Measurements from ENCODE around the gene CDSN. TPM values are rescaled to one million over a fixed set of nuclear protein-coding genes. Genes with fewer than 3 reads are reported as not detected.

Gene CDSN
- total RNA-seq, 1 experiment from 2014 or later = 0.16 TPM

DNA sequence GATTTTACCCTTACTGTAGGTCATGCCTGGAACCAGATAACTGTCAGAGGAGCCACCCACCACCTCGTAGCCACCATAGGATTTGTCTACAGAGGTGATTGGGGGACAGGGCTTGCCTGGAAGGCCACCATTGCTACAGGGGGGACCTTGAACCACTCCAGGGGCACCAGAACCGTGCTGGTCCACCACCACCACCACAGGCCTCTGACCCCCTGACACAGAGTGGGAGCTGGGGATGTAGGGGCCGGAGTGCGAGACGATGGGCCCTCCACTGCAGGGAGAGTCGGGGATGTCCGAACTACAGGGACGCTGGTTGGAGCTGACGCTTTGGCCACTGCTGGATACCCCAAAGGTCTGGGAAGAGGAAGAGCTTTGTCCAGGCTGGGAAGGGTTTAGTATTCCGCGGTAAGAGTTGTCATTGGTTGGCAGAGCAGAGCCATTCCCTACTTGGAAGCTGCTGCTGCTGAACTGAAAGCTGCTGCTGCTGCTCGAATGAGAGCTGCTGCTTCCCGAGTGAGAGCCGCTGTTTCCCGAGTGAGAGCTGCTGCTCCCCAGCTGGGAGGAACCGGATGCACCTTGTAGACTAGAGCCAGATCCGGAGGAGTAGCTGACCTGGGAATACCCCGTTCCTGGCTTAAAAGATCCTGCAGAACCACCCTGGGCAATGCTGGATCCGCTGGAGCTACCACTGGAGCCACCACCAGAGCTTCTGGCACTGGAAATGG lies 3.4 kb downstream of the CDSN start:
- no peak for DNase-seq (ENCODE audit: unreplicated experiment)
- ChIA-PET CTCF (interaction anchor here (0.6 to 6.8 kb wide), 11 partner anchors 8 to 309 kb away, joined by 3 to 55 read pairs (median 7); no protein-coding TSS in a partner anchor), POLR2A (interaction anchor here (3.4 to 4.3 kb wide), 2 partner anchors 9 to 30 kb away, joined by 13 to 60 read pairs; no protein-coding TSS in a partner anchor)
- H3K36me3 Mint-ChIP-seq (ENCODE audit: insufficient read depth, unreplicated experiment) = peaks cover 6% of the 10 kb centered on the region
- peaks cover 21% of the 10 kb centered on the region for H3K4me1 Mint-ChIP-seq (ENCODE audit: insufficient read depth, unreplicated experiment)
- BruUV-seq (replicated peaks) = no TSS peak
- H3K27me3 Mint-ChIP-seq (ENCODE audit: insufficient read depth, unreplicated experiment) = no peaks in the 10 kb centered on the region
- intact Hi-C loops (cut with micrococcal nuclease) = no loop called here
- H3K4me3 Mint-ChIP-seq (ENCODE audit: unreplicated experiment) = no peak overlapping the region
- no peaks in the 10 kb centered on the region for H3K9me3 Mint-ChIP-seq (ENCODE audit: unreplicated experiment)
- TF ChIP-seq CTCF (IDR thresholded peaks at IDR 0.05; ENCODE audit: unreplicated experiment) = no peak
- H3K27ac Mint-ChIP-seq (ENCODE audit: low read depth, unreplicated experiment) = peak overlapping the region; percentile 98

DNA sequence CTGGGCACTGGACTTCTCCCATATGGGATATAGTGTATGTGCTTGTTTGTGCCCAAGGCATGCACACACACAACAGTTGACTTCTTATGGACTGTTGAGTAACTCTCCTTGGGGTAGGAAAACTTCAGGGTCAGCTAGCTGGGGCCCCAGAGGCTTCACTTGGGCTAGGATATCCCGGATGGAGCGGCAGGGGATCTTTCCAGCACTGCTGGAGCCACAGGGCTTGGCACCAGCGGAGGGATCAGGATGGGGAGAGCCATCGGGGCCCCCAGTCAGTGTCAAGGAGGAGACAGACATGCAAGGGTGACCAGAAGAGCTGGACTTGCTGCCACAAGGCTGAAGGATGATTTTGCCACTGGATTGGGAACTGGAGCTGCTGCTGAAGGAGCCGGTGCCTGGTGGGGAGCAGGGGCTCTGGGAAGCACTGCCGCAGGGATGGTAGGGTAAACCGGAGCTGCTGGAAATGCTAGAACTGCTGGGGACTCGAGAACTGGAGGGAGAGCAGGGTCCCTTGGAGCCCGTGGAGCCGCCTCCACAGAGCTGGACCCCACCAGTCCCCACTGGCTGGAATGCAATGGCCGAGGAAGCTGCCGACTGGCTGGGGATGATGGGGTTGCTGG lies 4.2 kb downstream of the CDSN start:
- TF ChIP-seq CTCF (IDR thresholded peaks at IDR 0.05; ENCODE audit: unreplicated experiment) = no peak
- POLR2A ChIA-PET = interaction anchor here (0.7 to 4.3 kb wide), 16 partner anchors 9 to 294 kb away, joined by 3 to 60 read pairs (median 4); partner anchors contain the start of genes DDR1, GTF2H4 and VARS2
- peak overlapping the region; percentile 79 for H3K4me3 Mint-ChIP-seq (ENCODE audit: unreplicated experiment)
- no TSS peak for BruUV-seq (replicated peaks)
- H3K36me3 Mint-ChIP-seq (ENCODE audit: insufficient read depth, unreplicated experiment) = peaks cover 6% of the 10 kb centered on the region
- intact Hi-C loops (cut with micrococcal nuclease) = loop anchor here (1.0 to 2.0 kb wide), 3 partner anchors 9 to 46 kb away; no protein-coding TSS in a partner anchor
- no peaks in the 10 kb centered on the region for H3K9me3 Mint-ChIP-seq (ENCODE audit: unreplicated experiment)
- peaks cover 21% of the 10 kb centered on the region for H3K4me1 Mint-ChIP-seq (ENCODE audit: insufficient read depth, unreplicated experiment)
- DNase-seq (ENCODE audit: unreplicated experiment) = no peak
- H3K27ac Mint-ChIP-seq (ENCODE audit: low read depth, unreplicated experiment) = peak overlapping the region; percentile 98
- CTCF ChIA-PET = interaction anchor here (0.6 to 6.8 kb wide), 13 partner anchors 9 to 233 kb away, joined by 3 to 55 read pairs (median 7); partner anchors contain the start of gene VARS2
- H3K27me3 Mint-ChIP-seq (ENCODE audit: insufficient read depth, unreplicated experiment) = no peaks in the 10 kb centered on the region

DNA sequence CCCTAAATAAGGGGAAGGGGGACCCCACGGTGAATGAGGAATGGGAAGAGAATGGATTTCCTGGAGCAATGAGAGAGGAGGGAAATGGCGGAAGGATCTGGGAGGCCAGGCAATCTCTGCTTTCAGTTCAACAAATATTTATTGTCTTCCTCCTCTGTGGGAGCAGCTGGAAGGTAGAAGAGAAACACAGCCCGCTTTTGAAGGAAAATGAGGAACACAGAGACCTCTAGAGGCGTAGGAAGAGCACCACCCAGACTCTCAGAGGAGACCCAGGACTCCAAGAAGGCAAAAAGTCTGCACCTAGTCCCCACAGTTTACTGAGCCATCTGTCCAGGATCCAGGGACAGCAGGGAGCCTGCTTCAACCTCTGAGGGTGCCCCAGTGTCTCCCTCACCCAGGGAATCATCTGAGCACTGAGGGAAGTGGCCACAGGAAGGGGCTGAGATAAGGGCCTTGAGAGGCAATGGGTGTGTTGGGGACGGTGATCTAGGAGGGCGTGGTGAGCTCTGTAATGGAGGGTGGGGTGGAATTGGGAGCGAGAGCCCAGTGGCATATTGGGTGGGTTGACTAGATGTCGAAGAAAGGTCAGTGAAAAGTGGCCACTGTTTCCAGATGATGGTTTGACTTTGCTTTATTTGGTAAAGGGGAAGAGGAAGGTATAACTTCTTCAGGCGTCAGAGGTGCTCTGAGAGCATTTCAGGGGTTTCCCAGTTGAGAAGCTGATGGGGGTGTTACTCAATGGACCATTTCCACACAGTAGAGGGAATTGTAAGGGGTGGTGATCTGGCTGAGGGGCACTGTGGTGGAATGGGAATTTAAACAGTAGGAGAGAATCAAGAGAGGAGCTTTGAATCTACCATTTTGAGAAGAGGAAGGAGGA lies 5.0 kb downstream of the CDSN start:
- Mint-ChIP-seq H3K27ac (ENCODE audit: low read depth, unreplicated experiment) (peak overlapping the region; percentile 98), H3K4me3 (ENCODE audit: unreplicated experiment) (peak overlapping the region; percentile 79), H3K9me3 (ENCODE audit: unreplicated experiment) (no peaks in the 10 kb centered on the region), H3K27me3 (ENCODE audit: insufficient read depth, unreplicated experiment) (no peaks in the 10 kb centered on the region), H3K36me3 (ENCODE audit: insufficient read depth, unreplicated experiment) (peaks cover 6% of the 10 kb centered on the region), H3K4me1 (ENCODE audit: insufficient read depth, unreplicated experiment) (peaks cover 21% of the 10 kb centered on the region)
- peak; percentile 33 for TF ChIP-seq CTCF (IDR thresholded peaks at IDR 0.05; ENCODE audit: unreplicated experiment)
- intact Hi-C loops (cut with micrococcal nuclease) = loop anchor here (1.0 to 2.0 kb wide), 3 partner anchors 10 to 45 kb away; no protein-coding TSS in a partner anchor
- ChIA-PET CTCF (interaction anchor here (0.7 to 6.8 kb wide), 21 partner anchors 10 to 294 kb away, joined by 3 to 55 read pairs (median 6); partner anchors contain the start of gene VARS2), POLR2A (interaction anchor here (0.5 to 4.3 kb wide), 28 partner anchors 10 to 500 kb away, joined by 3 to 60 read pairs (median 4); partner anchors contain the start of genes DDR1, GTF2H4 and VARS2)
- peak; percentile 81 for DNase-seq (ENCODE audit: unreplicated experiment)
- TSS peak; percentile 72 for BruUV-seq (replicated peaks)

All from MCF 10A (cell line).